Psoas muscle (tissue), 8 donors: ENCODE data around the gene NDUFA3. TPM values are rescaled to one million over a fixed set of nuclear protein-coding genes. Genes with fewer than 3 reads are reported as not detected.

Experiments
- ATAC-seq, 4 donors: fragments of 200-7000 bp; cut with Tn5 transposase; one replicate each; pipeline ENCODE4 v1.9.1; 2020; ENCODE audit warnings: moderate library complexity in 3 of 4, mild to moderate bottlenecking in 2 of 4
- DNase-seq, 2 donors: peaks; one replicate each; pipeline ENCODE4 v3.0.0-alpha.2; 2020
- H3K27ac ChIP-seq: fragments of 200-600 bp; one replicate; pipeline ENCODE4 v1.8.0; 2022
- H3K27me3 ChIP-seq, 3 donors: fragments of 200-600 bp in 1 of 3; one replicate each; pipeline versions ENCODE4 v1.6.1 to v1.8.0; 2013 to 2022; ENCODE audit warnings: low read length in 2 of 3, mild to moderate bottlenecking in 2 of 3, moderate library complexity in 1 of 3; ENCODE audit not compliant: insufficient read depth in 3 of 3
- H3K36me3 ChIP-seq, 2 donors: fragments of 200-600 bp in 1 of 2; one replicate each; pipeline versions ENCODE4 v1.6.1 to v1.8.0; 2013 to 2022; ENCODE audit warnings: low read depth in 1 of 2, mild to moderate bottlenecking in 1 of 2, moderate library complexity in 1 of 2; ENCODE audit not compliant: insufficient read depth in 1 of 2
- H3K4me1 ChIP-seq: fragments of 200-600 bp; one replicate; pipeline ENCODE4 v1.8.0; 2022
- H3K4me3 ChIP-seq: fragments of 200-600 bp; one replicate; pipeline ENCODE4 v1.8.0; 2022; ENCODE audit warnings: mild to moderate bottlenecking
- H3K9me3 ChIP-seq: fragments of 200-600 bp; one replicate; pipeline ENCODE4 v1.8.0; 2022
- WGBS, 3 donors: extraction: QIAGEN DNeasy Blood & Tissue Kit; methylation state at CpG; one replicate each; pipeline versions ENCODE4 v1.1.6 to v1.1.7; 2013; 5-methylcytosine and 5-hydroxymethylcytosine counted together
- intact Hi-C, 2 donors: fragments of 100-400 bp; cut with DNase I; formaldehyde crosslinking; loops; one replicate each; pipeline versions ENCODE4 v1.11.0 to v1.14.2; 2022
- long read RNA-seq, 2 donors: library from polyadenylated mRNA; unstranded; transcript quantifications; one replicate each; pipeline ENCODE4 v2.0.0, GENCODE V29; 2021
- polyA plus RNA-seq, 3 donors: library from polyadenylated mRNA; stranded (reverse); fragments of 200-250 nt; gene quantifications; one replicate each; pipeline ENCODE4 v1.2.3, GENCODE V29; 2013
- total RNA-seq, 4 donors: library from RNA; stranded (reverse); fragmentation: NEBNext Ultra II Directional in 2 of 4; extraction: Animal tissue kit (Norgen Biotek cat#: 25700) in 2 of 4; gene quantifications; one replicate each; pipeline versions ENCODE4 v1.2.1 to v1.2.4, GENCODE V29; 2021 to 2023
- TF ChIP-seq, protein P1 (sequence below): fragments of 200-600 bp; IDR thresholded peaks from one replicate; pipeline ENCODE4 v1.8.0; 2022; ENCODE audit warnings: antibody characterized with exemption
- donor health status: healthy with polysubstance abuse.
- donor health status: DM: no; HTN: no; CAD: no; lungs with moderate emphysema.
- donor health status: Bipolar disorder and iron deficiency.
- donor health status: healthy.
- donor health status: DM: yes; HTN: yes; CAD: no.
- donor health status: DM: no; HTN: no; CAD: no.
- donor health status: DM: no; HTN: no; CAD: no.
- donor health status: DM: yes; HTN: yes; CAD: no.

Gene NDUFA3
- 100 to 1,000 TPM; 260 to 361 (median 307) TPM for total RNA-seq
- 100 to 1,000 TPM; 302 to 473 (median 338) TPM for polyA plus RNA-seq
- long read RNA-seq, donor 1, transcript NDUFA3-214 (4 exons, 963 nt) = major isoform, 72 of 82 reads
- long read RNA-seq, donor 1, partial matches to known transcripts = 10 of 82 reads
- long read RNA-seq, donor 1, other reads (novel, unspliced or antisense) = 0 of 82 reads
- long read RNA-seq, donor 2, transcript NDUFA3-214 (4 exons, 963 nt) = major isoform, 102 of 113 reads
- long read RNA-seq, donor 2, partial matches to known transcripts = 2 of 113 reads
- long read RNA-seq, donor 2, other reads (novel, unspliced or antisense) = 4 of 113 reads

DNA sequence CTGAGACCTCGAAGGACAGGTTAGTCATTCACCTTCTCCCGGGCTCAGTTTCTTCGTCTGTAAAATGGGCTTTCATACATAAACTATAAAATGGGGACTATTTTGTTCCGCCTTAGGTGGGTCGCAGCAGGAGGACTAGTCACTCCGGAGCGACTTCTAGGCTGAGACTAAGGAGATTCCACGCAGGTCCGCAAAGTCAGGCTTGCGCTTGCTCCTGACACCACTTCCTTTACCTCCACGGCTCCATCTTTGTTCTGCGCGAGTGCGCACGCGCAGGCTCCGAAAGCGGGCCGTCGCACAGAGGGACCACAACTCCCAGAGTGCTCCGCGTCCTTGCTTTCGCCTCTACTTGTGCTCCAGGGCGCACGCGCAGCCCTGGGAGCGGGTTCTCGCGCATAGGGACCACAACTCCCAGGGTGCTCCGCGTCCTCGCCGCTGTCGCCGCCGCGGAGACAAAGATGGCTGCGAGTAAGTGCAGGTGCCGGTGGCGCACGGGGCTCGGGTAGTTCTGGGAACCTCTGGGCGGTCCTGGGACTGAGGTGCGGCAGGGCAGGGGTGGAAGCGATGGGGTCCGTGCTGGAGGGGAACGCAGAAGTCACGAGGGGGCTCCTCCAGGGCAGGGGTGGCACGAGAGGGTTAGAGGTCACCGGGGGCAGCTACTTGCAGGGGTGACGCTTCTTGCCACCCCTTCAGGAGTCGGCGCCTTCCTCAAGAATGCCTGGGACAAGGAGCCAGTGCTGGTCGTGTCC lies at the start of gene NDUFA3:
Gene NDUFA3 (plus strand): TSS at position 435 of the 749 bp plus-strand sequence. CDS start 24 bp downstream, at position 459.
- intact Hi-C loops = loop anchor here in 1 of 2 donors (10.0 kb wide), 1 partner anchor 118 kb away; no protein-coding TSS in a partner anchor
- no peaks in the 10 kb centered on the region for H3K9me3 ChIP-seq
- 2 to 3% (median 3%) methylated on average over 51 to 54 of the region's 54 CpGs for WGBS, 3 donors
- ATAC-seq (peak; percentile 100), DNase-seq (peak; percentile 99)
- peak within 1 kb of the TSS; percentile 76 for H3K27ac ChIP-seq
- peaks cover 0 to 9% (median 0%) of the 10 kb centered on the region in 3 donors for H3K27me3 ChIP-seq
- H3K4me3 ChIP-seq = peak within 1 kb of the TSS; percentile 86
- H3K36me3 ChIP-seq = peaks cover 0 to 21% of the 10 kb centered on the region in 2 donors
- H3K4me1 ChIP-seq = peaks cover 3% of the 10 kb centered on the region
- TF ChIP-seq, protein P1, sequence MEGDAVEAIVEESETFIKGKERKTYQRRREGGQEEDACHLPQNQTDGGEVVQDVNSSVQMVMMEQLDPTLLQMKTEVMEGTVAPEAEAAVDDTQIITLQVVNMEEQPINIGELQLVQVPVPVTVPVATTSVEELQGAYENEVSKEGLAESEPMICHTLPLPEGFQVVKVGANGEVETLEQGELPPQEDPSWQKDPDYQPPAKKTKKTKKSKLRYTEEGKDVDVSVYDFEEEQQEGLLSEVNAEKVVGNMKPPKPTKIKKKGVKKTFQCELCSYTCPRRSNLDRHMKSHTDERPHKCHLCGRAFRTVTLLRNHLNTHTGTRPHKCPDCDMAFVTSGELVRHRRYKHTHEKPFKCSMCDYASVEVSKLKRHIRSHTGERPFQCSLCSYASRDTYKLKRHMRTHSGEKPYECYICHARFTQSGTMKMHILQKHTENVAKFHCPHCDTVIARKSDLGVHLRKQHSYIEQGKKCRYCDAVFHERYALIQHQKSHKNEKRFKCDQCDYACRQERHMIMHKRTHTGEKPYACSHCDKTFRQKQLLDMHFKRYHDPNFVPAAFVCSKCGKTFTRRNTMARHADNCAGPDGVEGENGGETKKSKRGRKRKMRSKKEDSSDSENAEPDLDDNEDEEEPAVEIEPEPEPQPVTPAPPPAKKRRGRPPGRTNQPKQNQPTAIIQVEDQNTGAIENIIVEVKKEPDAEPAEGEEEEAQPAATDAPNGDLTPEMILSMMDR = no peak

GRCh38 chr19:54062643-54063042 lies 40.0 kb upstream of the NDUFA3 start:
- Histone ChIP-seq H3K4me1 (no peaks in the 10 kb centered on the region), H3K27me3 (peaks cover 0 to 2% (median 0%) of the 10 kb centered on the region in 3 donors), H3K4me3 (no peak overlapping the region), H3K9me3 (no peaks in the 10 kb centered on the region), H3K27ac (no peak overlapping the region), H3K36me3 (no peaks in the 10 kb centered on the region)
- TF ChIP-seq, protein P1 = no peak
- ATAC-seq = no peak
- no peak for DNase-seq
- intact Hi-C loops = no loop called here
- 61 to 73% (median 65%) methylated on average over 9 of the region's 9 CpGs for WGBS, 3 donors

- TF ChIP-seq, protein P1 = no peak
- Histone ChIP-seq H3K27me3 (peaks cover 0 to 2% (median 0%) of the 10 kb centered on the region in 3 donors), H3K9me3 (no peaks in the 10 kb centered on the region), H3K4me3 (no peak within 1 kb of the TSS), H3K4me1 (no peaks in the 10 kb centered on the region), H3K27ac (no peak within 1 kb of the TSS), H3K36me3 (no peaks in the 10 kb centered on the region)
- ATAC-seq (no peak), DNase-seq (no peak)
- WGBS, 3 donors = 70 to 75% (median 73%) methylated on average over 34 of the region's 34 CpGs
- intact Hi-C loops = no loop called here
Observed at GRCh38 chr19:54063350-54064116, 39.1 kb upstream of the NDUFA3 start, which contains the start of gene VSTM1. VSTM1 (minus strand) TSS chr19:54063897; CDS start chr19:54063777, 120 bp downstream.

DNA sequence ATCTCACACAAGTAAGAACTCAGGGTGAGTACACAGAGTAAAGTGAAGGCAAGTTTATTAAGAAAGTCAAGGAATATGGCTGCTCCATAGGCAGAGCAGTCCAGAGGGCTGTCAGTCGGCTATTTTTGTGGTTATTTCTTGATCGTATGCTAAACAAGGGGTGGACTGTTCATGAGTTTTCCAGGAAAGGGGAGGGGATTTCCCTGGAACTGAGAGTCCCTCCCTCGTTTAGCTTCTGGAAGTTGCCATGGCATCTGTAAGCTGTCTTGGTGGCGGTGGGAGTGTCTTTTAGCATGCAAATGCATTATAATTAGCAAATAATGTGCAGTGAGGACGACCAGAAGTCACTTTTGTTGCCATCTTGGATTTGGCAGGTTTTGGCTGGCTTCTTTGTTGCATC lies 33.2 kb upstream of the NDUFA3 start:
- intact Hi-C loops = no loop called here
- H3K4me3 ChIP-seq = no peak overlapping the region
- TF ChIP-seq, protein P1 = no peak

More for the DNA sequence above, 33.2 kb upstream of the NDUFA3 start:
- ATAC-seq (no peak), DNase-seq (no peak)
- Histone ChIP-seq H3K9me3 (peaks cover 13% of the 10 kb centered on the region), H3K27ac (no peak overlapping the region), H3K27me3 (peaks cover 0 to 2% (median 0%) of the 10 kb centered on the region in 3 donors), H3K36me3 (no peaks in the 10 kb centered on the region), H3K4me1 (no peaks in the 10 kb centered on the region)
- 52 to 61% (median 57%) methylated on average over 5 of the region's 5 CpGs for WGBS, 3 donors
